ENCODE results near the gene SLC19A1. TPM values are rescaled to one million over a fixed set of nuclear protein-coding genes. Genes with fewer than 3 reads are reported as not detected.

SLC19A1 gene
- total RNA-seq, 1 donor from 2014 or later, result 6.5 TPM

DNA sequence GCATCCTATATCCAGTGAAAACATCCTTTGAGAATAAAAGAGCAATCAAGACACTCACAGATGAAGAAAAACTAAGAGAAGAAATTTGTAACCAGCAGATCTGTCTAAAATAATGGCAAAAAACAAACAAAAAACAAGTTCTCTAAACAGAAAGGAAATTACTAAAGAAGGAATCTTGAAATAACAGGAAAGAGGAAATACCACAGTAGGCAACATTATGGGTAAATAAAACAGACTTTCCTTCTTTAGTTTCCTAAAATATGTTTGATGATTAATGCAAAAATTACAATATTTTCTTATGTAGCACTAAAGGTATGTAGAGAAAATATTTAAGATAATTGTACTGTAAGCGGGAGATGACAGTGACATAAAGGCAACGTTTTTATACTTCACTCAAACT, 23.5 kb downstream of the SLC19A1 start:
- H3K4me3 Mint-ChIP-seq (ENCODE audit: unreplicated experiment), result no peak overlapping the region
- H3K27ac Mint-ChIP-seq (ENCODE audit: unreplicated experiment), result peak overlapping the region; percentile 57
- DNase-seq (ENCODE audit: low spot score), result no peak
- H3K9me3 Mint-ChIP-seq (ENCODE audit: low read depth), result peaks cover 42% of the 10 kb centered on the region
- peaks cover 30% of the 10 kb centered on the region for H3K36me3 Mint-ChIP-seq (ENCODE audit: low read depth)
- no peaks in the 10 kb centered on the region for H3K27me3 Mint-ChIP-seq (ENCODE audit: low read depth)
- no peaks in the 10 kb centered on the region for H3K4me1 Mint-ChIP-seq (ENCODE audit: low read depth)
- TF ChIP-seq, protein P1, sequence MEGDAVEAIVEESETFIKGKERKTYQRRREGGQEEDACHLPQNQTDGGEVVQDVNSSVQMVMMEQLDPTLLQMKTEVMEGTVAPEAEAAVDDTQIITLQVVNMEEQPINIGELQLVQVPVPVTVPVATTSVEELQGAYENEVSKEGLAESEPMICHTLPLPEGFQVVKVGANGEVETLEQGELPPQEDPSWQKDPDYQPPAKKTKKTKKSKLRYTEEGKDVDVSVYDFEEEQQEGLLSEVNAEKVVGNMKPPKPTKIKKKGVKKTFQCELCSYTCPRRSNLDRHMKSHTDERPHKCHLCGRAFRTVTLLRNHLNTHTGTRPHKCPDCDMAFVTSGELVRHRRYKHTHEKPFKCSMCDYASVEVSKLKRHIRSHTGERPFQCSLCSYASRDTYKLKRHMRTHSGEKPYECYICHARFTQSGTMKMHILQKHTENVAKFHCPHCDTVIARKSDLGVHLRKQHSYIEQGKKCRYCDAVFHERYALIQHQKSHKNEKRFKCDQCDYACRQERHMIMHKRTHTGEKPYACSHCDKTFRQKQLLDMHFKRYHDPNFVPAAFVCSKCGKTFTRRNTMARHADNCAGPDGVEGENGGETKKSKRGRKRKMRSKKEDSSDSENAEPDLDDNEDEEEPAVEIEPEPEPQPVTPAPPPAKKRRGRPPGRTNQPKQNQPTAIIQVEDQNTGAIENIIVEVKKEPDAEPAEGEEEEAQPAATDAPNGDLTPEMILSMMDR (IDR thresholded peaks at IDR 0.05), result no peak

DNA sequence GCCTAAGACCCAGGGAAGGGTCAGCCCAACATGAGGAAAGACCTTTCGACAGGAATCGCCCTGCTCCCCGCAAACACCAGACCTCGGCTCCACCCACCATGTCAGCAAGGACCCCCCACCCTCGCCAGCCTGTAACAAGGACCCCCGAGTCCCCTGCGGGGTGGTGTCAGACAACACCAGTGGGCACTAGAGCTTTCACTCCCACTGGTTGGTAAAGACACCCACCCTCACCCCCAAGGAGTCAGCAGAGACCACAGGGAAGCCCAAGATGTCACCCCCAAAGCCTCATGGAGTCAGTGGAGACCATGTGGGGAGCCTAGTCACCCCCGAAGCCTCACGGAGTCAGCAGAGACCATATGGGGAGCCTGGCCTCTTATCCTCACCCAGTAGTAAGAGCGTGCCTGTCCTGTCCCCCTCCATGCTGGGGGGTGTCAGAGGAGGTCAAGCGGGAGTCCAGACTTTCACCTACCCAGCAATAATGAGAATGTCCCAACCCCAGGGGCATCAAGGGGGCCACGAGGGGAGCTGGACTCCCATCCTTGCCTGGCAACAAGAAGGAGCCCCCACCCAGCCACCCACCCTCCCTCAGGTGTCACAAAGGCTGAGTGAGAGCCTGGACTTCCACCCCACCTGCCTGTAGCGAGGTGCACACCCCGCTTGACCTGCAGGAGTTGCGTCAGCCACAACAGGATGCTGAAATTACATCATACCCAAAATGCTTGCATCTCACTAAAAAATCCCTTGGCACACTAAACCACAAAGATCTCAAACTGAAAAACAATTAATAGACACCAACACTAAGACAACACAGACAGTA, 24.8 kb downstream of the SLC19A1 start:
- TF ChIP-seq, protein P1 (IDR thresholded peaks at IDR 0.05), result no peak
- no peak overlapping the region for H3K4me3 Mint-ChIP-seq (ENCODE audit: unreplicated experiment)
- H3K4me1 Mint-ChIP-seq (ENCODE audit: low read depth), result no peaks in the 10 kb centered on the region
- no peaks in the 10 kb centered on the region for H3K27me3 Mint-ChIP-seq (ENCODE audit: low read depth)
- H3K36me3 Mint-ChIP-seq (ENCODE audit: low read depth), result peaks cover 32% of the 10 kb centered on the region
- H3K9me3 Mint-ChIP-seq (ENCODE audit: low read depth), result peaks cover 42% of the 10 kb centered on the region
- no peak overlapping the region for H3K27ac Mint-ChIP-seq (ENCODE audit: unreplicated experiment)
- peak; percentile 75 for DNase-seq (ENCODE audit: low spot score)

DNA sequence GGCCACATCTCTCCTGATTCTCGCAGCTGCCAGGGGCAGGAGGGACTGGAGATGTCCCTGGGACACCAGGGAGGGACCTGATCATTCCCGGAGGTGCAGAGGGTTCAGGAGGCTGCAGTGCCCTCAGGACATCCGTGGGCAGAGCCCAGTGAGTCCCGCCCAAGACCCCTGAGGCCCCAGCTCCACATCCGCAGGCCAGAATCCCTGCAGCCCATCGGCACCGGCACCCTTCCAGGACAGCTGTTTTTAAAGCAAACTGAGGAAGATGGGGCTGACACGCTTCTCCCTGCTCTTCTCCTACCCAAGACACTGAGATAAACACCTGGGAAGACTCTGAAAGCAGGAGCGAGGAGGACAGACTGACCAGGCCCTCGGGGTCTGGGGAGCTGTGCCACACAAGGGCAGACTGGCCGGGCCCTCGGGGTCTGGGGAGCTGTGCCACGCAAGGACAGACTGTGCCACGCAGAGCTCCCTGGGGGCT, 25.5 kb downstream of the SLC19A1 start:
- Mint-ChIP-seq H3K27me3 (ENCODE audit: low read depth) (no peaks in the 10 kb centered on the region), H3K4me3 (ENCODE audit: unreplicated experiment) (no peak overlapping the region), H3K36me3 (ENCODE audit: low read depth) (peaks cover 32% of the 10 kb centered on the region), H3K27ac (ENCODE audit: unreplicated experiment) (no peak overlapping the region), H3K4me1 (ENCODE audit: low read depth) (no peaks in the 10 kb centered on the region), H3K9me3 (ENCODE audit: low read depth) (peaks cover 38% of the 10 kb centered on the region)
- peak; percentile 83 for DNase-seq (ENCODE audit: low spot score)
- TF ChIP-seq, protein P1 (IDR thresholded peaks at IDR 0.05), result no peak

DNA sequence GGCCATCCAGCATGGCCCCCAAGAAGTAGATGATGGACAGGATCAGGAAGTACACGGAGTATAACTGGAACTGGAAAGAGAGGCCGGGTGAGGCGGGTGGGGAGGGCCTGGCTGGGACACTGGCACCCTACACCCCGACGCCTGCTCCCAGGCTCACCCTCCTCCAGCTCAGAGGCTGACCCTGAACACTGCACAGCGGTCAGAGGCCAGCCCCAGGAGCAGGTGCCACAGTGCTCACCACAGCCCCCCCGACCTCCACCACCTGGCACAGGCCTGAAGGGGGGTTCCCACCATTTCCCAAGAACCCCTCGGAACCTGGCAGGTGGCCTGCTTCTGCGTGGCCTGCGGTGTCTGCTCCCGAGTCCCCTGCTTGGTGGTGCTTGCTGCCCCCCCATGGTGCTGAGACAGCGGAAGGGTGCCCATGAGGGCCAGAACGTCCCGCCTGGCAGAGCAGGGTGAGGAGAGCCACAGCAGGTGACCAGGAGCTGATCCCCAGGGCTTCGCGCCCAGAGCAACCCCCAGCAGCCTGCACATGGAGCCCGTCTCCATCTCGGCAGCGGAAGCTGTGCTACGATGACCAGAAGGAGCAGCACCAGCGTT, 26.1 kb downstream of the SLC19A1 start:
- Mint-ChIP-seq H3K27me3 (ENCODE audit: low read depth) (no peaks in the 10 kb centered on the region), H3K4me1 (ENCODE audit: low read depth) (no peaks in the 10 kb centered on the region), H3K36me3 (ENCODE audit: low read depth) (peaks cover 34% of the 10 kb centered on the region), H3K9me3 (ENCODE audit: low read depth) (peaks cover 32% of the 10 kb centered on the region), H3K4me3 (ENCODE audit: unreplicated experiment) (no peak overlapping the region), H3K27ac (ENCODE audit: unreplicated experiment) (no peak overlapping the region)
- TF ChIP-seq, protein P1 (IDR thresholded peaks at IDR 0.05), result no peak
- peak; percentile 84 for DNase-seq (ENCODE audit: low spot score)

DNA sequence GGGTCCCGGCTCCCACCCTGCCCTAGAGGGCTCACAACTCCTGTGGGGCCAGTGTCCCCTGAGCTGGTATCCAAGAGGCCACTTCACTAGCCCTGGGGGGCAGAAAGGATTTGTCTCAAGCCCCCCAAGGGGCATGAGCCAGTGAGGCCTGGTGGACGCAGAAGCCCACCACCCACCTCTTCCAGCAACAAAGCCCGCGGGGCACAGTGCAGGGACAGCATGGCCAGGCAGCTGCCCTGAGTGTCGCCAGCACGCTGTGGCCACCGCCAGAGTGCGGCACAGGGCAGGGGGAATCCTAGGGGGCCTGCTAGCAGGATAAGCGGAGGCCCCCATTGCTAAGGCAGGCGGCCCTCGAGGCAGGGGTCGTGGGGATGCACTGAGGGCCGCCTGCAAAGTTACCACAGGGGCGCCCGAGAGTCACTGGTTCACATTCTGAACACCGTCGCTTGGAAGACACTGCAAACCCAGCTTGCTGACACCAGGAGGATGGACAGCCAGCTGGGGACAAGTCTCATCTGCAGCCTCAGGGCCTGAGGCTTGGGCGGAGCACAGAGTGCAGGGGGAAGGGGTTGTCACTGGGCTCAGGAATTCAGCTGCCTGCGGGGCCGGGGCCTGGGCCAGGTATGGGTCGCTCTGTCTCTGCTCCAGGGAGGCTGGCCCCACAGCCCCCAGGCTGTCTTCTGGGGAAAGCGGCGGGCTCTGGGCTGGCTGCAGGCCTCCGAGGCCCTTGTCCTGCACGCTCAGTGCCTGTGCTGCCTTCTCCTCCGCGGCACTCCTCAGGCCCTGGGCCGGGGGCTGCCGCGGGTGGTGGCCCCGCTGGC, 26.8 kb downstream of the SLC19A1 start:
- Mint-ChIP-seq H3K4me3 (ENCODE audit: unreplicated experiment) (no peak overlapping the region), H3K36me3 (ENCODE audit: low read depth) (peaks cover 33% of the 10 kb centered on the region)

More for the DNA sequence above, 26.8 kb downstream of the SLC19A1 start:
- TF ChIP-seq, protein P1 (IDR thresholded peaks at IDR 0.05), result no peak
- H3K27me3 Mint-ChIP-seq (ENCODE audit: low read depth), result no peaks in the 10 kb centered on the region
- no peak overlapping the region for H3K27ac Mint-ChIP-seq (ENCODE audit: unreplicated experiment)
- DNase-seq (ENCODE audit: low spot score), result peak; percentile 70
- H3K9me3 Mint-ChIP-seq (ENCODE audit: low read depth), result peaks cover 28% of the 10 kb centered on the region
- no peaks in the 10 kb centered on the region for H3K4me1 Mint-ChIP-seq (ENCODE audit: low read depth)
